Spleen (tissue), 7 donors: ENCODE results near the gene PSAT1.

Source experiments
- POLR2AphosphoS5 ChIP-seq, 3 donors: sonication (generic); formaldehyde crosslinking; IDR thresholded peaks; one replicate each; pipeline ENCODE4 v1.5.1; 2017; ENCODE audit warnings: antibody characterized with exemption in 3 of 3
- TF ChIP-seq, protein P1 (sequence below), 11 experiments: fragments of 200-600 bp in 7 of 11; fragments of 450-650 bp in 4 of 11; sonication (generic) in 4 of 11; IDR thresholded peaks in 8 of 11; conservative IDR thresholded peaks in 3 of 11; 1 replicate in 7 of 11; 2 replicates in 4 of 11; pipeline versions ENCODE4 v1.4.0 to v1.8.0; 2016 to 2021; ENCODE audit warnings: antibody characterized with exemption in 11 of 11, inconsistent platforms in 4 of 11, mild to moderate bottlenecking in 1 of 11
- donor health status: DM: no; HTN: no; CAD: no; lungs with moderate emphysema.
- donor health status: DM: no; HTN: no; CAD: no.
- donor health status: DM: no; HTN: no; CAD: no.

DNA sequence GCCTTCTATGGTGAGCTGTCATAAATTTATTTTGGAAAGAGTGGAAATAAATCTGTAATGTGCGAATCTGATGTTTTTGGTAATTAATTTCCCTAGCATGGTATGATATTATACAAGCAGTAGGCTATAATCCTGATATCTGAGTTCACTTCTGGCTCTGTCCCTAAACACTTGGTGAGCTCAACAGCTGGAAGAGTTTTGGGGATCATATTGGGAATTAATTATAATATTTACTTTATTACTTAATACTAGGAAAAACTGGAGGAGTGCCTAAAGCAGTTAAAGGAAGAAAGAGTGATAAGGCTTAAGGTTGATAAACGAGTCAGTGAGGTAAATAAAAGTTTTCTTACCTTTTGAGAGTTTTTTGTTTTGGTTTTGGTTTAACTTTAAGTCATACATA is 34.3 kb upstream of the PSAT1 start:
- TF ChIP-seq, protein P1, sequence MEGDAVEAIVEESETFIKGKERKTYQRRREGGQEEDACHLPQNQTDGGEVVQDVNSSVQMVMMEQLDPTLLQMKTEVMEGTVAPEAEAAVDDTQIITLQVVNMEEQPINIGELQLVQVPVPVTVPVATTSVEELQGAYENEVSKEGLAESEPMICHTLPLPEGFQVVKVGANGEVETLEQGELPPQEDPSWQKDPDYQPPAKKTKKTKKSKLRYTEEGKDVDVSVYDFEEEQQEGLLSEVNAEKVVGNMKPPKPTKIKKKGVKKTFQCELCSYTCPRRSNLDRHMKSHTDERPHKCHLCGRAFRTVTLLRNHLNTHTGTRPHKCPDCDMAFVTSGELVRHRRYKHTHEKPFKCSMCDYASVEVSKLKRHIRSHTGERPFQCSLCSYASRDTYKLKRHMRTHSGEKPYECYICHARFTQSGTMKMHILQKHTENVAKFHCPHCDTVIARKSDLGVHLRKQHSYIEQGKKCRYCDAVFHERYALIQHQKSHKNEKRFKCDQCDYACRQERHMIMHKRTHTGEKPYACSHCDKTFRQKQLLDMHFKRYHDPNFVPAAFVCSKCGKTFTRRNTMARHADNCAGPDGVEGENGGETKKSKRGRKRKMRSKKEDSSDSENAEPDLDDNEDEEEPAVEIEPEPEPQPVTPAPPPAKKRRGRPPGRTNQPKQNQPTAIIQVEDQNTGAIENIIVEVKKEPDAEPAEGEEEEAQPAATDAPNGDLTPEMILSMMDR (IDR thresholded peaks at IDR 0.05 in 8 of 11, conservative IDR thresholded peaks at IDR 0.05 in 3 of 11) = no peak
- no peak for TF ChIP-seq POLR2AphosphoS5 (IDR thresholded peaks at IDR 0.05)
